ENCODE results near the gene SCARB1. TPM values are rescaled to one million over a fixed set of nuclear protein-coding genes. Genes with fewer than 3 reads are reported as not detected.

The SCARB1 gene
- total and polyA plus RNA-seq, 9 of the 15 experiments (the other 6 are each of a cell fraction or from before 2014, with no cell fraction given) = 0.56 to 157 (median 52.8) TPM

GRCh38 chr12:124863416-124864325 is at the start of gene SCARB1 (continued):
- 0 out of 2 replicates have a peak, but pooled peaks have one; percentile 16 for TF ChIP-seq PHB2 (IDR thresholded peaks at IDR 0.05; ENCODE audit: low read depth)
- TF ChIP-seq HDAC6 (IDR thresholded peaks at IDR 0.05; ENCODE audit: low read depth, low read length) = no peak
- TF ChIP-seq MXI1 (IDR thresholded peaks at IDR 0.05; ENCODE audit: low read depth, low read length) = 0 out of 2 replicates have a peak, but pooled peaks have one; percentile 23
- TF ChIP-seq ARID3A (IDR thresholded peaks at IDR 0.05; ENCODE audit: borderline replicate concordance, low read depth, low read length) = no peak
- no peak for TF ChIP-seq POLR3A (IDR thresholded peaks at IDR 0.05; ENCODE audit: borderline replicate concordance, extremely low read depth, insufficient read depth, insufficient read length)
- TF ChIP-seq ZNF384 (IDR thresholded peaks at IDR 0.05; ENCODE audit: low read depth, low read length) = no peak
- peak; percentile 69; the same call in 1 of the 2 replicates for TF ChIP-seq NKRF (IDR thresholded peaks at IDR 0.05; ENCODE audit: borderline replicate concordance)
- no peak for TF ChIP-seq ZFP91 (CRISPR knock-in tag; IDR thresholded peaks at IDR 0.05)
- no peak for TF ChIP-seq CBX5 (IDR thresholded peaks at IDR 0.05; ENCODE audit: borderline replicate concordance, low read depth)
- peak; percentile 71 for TF ChIP-seq CXXC5 (CRISPR knock-in tag; IDR thresholded peaks at IDR 0.05)
- TF ChIP-seq E4F1 (CRISPR knock-in tag; IDR thresholded peaks at IDR 0.05; ENCODE audit: borderline replicate concordance) = no peak
- peak; percentile 57 for TF ChIP-seq ETS1 (conservative IDR thresholded peaks at IDR 0.05; ENCODE audit: control insufficient read depth, low read depth, low read length)
- 0 out of 2 replicates have a peak, but pooled peaks have one; percentile 25 for TF ChIP-seq ZNF124 (CRISPR knock-in tag; IDR thresholded peaks at IDR 0.05)
- no peak for TF ChIP-seq ESRRA (IDR thresholded peaks at IDR 0.05; ENCODE audit: borderline replicate concordance, low read depth)
- peak; percentile 34; the same call in 1 of the 2 replicates for TF ChIP-seq ZNF511 (CRISPR knock-in tag; IDR thresholded peaks at IDR 0.05)
